Measurements from ENCODE around the gene MRPL10.

MRPL10 gene

DNA sequence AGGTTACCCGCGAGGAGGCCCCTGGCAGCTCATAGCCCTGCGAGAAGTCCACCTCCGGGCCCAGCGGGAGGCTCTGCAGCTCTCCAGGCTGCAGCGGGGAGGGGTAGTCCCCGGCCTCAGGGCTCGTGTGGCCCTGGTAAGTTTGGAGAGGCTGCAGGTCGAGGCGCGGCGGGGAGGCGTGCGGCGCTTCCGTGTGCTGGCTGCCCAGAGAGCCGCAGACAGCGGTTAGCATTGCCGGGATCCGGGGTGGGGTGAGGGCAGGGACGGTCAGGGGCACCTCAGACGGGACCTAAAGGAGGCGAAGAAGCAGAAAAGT is 16.8 kb upstream of the MRPL10 start:
- Mint-ChIP-seq H3K27me3 (peaks cover 87% of the 10 kb centered on the region), H3K9me3 (no peaks in the 10 kb centered on the region), H3K4me1 (ENCODE audit: low read depth) (peaks cover 25% of the 10 kb centered on the region), H3K4me3 (no peak overlapping the region), H3K27ac (no peak overlapping the region), H3K36me3 (ENCODE audit: low read depth) (no peaks in the 10 kb centered on the region)
- no peak for DNase-seq

DNA sequence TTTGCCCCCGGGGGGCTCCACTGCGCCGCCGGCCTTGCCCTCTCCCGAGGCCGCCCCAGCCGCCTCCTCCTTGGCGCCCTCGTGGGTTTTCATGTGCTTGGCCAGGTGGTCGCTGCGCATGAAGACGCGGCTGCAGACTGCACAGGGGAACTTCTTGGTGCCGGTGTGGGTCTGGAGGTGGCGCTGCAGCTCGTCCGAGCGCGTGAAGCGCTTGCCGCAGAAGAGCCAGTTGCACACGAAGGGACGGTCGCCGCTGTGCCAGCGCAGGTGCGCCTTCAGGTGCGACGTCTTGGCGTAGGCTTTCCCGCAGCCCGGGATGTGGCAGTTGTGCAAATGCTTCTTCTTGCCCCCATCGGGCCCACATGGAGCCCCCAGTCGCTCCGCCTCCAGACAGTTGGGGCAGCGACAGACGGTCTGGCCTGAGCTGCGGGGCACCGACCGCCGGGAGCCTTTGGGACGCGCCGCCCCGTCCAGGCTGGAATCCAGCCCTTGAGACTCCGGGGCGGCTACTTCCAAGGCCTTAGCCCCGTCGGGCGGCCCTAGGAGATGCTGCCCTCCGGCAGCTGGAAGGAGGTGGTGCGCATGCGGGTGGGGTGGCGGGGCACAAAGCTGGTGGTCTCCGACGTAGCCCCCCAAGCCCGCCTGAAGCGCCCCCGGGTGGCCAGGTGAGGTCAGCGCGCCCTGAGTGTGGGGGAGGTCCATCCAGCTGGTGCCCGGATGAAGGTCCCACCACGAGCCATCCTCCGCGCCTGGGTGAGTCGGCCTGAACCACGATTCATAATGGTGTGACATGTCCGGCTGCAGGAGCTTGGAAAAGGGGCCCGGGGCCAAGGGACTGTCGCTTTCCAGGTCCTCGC is 16.2 kb upstream of the MRPL10 start:
- H3K27me3 Mint-ChIP-seq = peaks cover 83% of the 10 kb centered on the region
- no peaks in the 10 kb centered on the region for H3K36me3 Mint-ChIP-seq (ENCODE audit: low read depth)
- peaks cover 28% of the 10 kb centered on the region for H3K4me1 Mint-ChIP-seq (ENCODE audit: low read depth)
- no peak overlapping the region for H3K27ac Mint-ChIP-seq
- H3K9me3 Mint-ChIP-seq = no peaks in the 10 kb centered on the region
- peak; percentile 52 for DNase-seq
- H3K4me3 Mint-ChIP-seq = no peak overlapping the region

DNA sequence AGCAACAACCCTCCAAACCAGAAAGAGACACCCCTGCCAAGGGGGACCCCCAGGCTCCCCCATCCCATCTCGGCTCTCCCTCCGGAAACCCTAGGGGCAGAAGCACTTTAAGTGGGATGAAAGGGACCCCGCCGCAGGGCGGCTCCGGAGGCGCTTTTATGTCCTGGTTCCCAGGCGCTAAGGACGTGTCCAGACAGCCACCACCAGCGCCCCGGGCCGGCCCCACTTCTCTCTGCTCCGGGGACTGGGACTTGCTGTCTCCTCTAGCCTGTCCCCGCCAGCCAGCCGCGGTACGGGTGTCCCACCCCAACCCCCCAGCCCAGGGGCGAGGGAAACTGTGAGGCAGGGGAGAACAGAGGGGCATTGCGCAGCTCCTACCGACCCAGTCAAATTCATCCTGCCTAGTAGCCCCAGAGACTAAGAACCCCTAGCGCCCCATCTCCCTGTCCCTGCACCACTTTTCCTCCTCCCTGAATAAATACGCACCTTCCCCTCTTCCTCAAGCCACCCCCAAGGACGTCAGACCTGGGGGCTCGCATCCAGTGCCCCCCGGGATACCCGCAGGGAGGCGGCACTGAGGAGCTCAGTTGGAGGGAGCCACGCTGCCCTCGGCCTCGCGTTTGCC is 15.5 kb upstream of the MRPL10 start:
- no peak for DNase-seq
- no peak overlapping the region for H3K27ac Mint-ChIP-seq
- H3K4me1 Mint-ChIP-seq (ENCODE audit: low read depth) = peaks cover 26% of the 10 kb centered on the region
- no peak overlapping the region for H3K4me3 Mint-ChIP-seq
- no peaks in the 10 kb centered on the region for H3K9me3 Mint-ChIP-seq
- no peaks in the 10 kb centered on the region for H3K36me3 Mint-ChIP-seq (ENCODE audit: low read depth)
- peaks cover 75% of the 10 kb centered on the region for H3K27me3 Mint-ChIP-seq

DNA sequence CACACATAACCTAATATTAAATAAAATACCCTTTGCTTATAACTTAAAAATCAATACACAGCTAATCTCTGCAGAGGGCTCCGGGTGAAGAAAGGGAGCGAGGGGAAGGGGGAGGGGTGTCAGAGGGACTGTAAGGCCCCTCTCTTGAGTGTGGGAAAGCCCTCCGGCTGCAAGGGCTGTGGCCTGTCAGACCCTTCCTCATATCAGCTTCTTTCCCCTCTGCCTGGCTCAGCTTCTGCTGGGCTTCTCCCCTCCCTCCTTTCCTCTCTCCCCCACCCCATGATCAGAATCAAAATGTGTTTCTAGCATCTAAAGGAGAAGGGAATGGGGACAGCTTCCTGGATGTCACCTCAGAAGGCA is 14.4 kb upstream of the MRPL10 start:
- H3K4me1 Mint-ChIP-seq (ENCODE audit: low read depth) = peaks cover 30% of the 10 kb centered on the region
- DNase-seq = no peak
- peaks cover 2% of the 10 kb centered on the region for H3K36me3 Mint-ChIP-seq (ENCODE audit: low read depth)
- peaks cover 70% of the 10 kb centered on the region for H3K27me3 Mint-ChIP-seq
- no peak overlapping the region for H3K4me3 Mint-ChIP-seq
- H3K27ac Mint-ChIP-seq = no peak overlapping the region
- no peaks in the 10 kb centered on the region for H3K9me3 Mint-ChIP-seq

DNA sequence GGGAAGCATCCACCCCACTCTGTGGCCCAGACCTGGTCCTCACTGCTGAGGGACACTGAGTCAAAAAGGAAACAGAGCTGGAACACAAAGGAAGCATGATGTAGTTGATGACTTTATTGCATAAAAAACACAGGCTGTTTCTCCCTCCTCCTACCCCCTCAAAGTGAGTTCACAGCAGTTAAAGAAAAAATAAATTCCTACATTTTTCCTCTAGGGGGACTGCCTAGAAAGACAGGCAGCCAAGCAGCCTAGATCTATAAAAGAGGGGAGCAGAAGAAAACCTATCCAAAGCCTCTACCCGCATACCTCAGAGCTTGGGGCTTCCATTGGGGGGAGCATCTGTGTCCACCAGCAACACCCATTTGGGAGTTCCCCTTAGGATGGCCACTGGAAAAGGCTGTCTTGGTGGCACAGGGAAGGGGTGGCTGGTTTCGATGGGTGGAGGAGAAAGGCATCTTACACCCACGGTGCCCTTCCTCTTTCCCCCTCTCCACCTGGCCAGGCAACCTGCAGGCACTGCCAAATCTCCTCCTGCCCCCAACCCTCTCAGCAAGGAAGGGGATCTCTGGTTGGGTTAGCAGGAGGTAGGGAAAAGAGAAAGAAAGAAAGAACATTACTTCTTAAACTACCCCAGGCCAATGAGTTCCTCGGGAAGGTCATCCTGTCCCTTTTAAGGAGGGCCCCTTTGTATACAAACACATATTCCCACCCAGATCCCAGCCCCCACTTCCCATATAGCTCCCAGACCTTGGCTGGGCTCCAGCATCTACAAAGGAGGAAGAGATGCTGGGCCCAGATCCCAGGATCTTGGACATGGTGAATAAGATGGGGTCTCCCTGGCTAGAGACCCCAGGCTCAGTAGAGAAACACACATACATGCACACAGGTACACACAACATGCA is 13.7 kb upstream of the MRPL10 start:
- Mint-ChIP-seq H3K27ac (no peak overlapping the region), H3K4me1 (ENCODE audit: low read depth) (peaks cover 31% of the 10 kb centered on the region), H3K9me3 (no peaks in the 10 kb centered on the region), H3K4me3 (no peak overlapping the region), H3K27me3 (peaks cover 64% of the 10 kb centered on the region), H3K36me3 (ENCODE audit: low read depth) (peaks cover 4% of the 10 kb centered on the region)
- DNase-seq = no peak

DNA sequence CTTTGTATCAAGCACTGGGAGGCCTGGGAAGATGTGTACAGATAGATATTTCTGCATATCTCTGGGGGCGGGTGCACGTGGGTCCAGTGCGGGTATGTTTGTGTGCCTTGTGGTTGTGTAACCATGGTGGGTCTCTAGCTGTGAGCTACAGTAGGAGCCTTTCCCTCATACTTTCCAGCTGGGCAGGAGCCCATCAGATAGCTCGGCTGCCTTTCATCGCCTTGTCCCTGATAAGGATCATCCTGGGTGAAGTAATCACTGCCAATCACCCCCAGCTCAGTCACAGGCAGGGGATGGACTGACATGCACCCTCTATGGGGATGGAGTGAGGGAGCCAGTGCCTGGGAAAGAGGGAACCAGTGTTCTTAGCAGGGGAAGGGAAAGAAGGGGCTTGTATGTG is 12.9 kb upstream of the MRPL10 start:
- H3K36me3 Mint-ChIP-seq (ENCODE audit: low read depth) = peaks cover 4% of the 10 kb centered on the region
- H3K4me3 Mint-ChIP-seq = no peak overlapping the region
- H3K27me3 Mint-ChIP-seq = peaks cover 56% of the 10 kb centered on the region
- H3K27ac Mint-ChIP-seq = no peak overlapping the region
- peaks cover 34% of the 10 kb centered on the region for H3K4me1 Mint-ChIP-seq (ENCODE audit: low read depth)
- no peaks in the 10 kb centered on the region for H3K9me3 Mint-ChIP-seq
- DNase-seq = no peak

DNA sequence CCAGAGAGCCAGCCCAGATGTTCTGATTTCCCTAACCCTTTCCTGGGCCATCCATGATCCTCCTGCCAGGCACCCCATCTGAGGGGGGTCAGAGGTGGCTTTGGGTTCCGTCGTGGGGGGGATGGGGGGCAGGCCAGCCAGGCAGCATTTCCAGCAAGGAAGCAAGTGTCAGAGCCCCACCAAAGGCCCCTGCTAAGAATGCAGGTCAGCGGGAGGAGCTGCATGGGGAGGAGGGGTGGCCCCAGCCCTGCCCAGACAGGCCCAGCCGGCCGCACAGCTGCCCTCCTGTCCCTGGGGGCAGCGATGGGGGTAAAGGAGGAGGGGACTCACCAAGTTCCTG is 12.0 kb upstream of the MRPL10 start:
- Mint-ChIP-seq H3K36me3 (ENCODE audit: low read depth) (peaks cover 10% of the 10 kb centered on the region), H3K9me3 (no peaks in the 10 kb centered on the region), H3K4me1 (ENCODE audit: low read depth) (peaks cover 37% of the 10 kb centered on the region), H3K27me3 (peaks cover 47% of the 10 kb centered on the region), H3K27ac (no peak overlapping the region), H3K4me3 (no peak overlapping the region)
- DNase-seq = no peak

DNA sequence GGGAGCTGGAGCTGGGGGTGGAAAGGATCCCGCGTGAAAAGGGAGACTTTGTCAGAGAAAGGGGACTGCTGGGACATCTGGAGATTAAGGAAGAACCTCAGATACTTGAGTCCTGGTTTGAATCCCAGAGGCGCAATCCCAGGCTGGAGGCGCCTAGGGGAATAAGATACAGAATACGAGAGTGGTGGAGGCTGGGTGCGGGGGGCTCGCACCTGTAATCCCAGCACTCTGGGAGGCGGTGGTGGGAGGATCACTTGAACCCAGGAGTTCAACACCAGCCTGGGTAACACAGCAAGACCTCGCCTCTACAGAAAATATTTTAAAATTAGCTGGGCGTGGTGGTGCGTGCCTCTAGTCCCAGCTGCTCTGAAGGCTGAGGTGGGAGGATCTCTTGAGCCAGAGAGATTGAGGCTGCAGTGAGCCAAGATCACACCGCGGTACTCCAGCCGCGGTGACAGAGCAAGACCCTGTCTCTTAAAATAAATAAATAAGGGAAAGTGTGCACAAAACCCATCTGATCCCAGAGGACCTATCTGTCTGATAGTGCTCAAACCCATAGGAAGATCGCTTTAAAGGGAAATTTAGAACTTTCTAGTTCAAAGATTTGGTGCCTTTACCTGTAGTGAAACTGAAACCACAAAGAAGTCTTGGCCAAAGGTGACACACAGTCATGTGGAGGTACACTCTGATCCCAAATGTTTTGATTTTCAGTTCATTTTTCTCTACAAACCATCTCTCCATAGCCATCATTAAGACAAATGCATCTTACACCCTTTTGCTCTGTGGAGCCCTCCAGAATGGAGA is 10.3 kb upstream of the MRPL10 start:
- H3K27ac Mint-ChIP-seq = peak overlapping the region; percentile 93
- no peaks in the 10 kb centered on the region for H3K9me3 Mint-ChIP-seq
- H3K36me3 Mint-ChIP-seq (ENCODE audit: low read depth) = peaks cover 25% of the 10 kb centered on the region
- peaks cover 32% of the 10 kb centered on the region for H3K27me3 Mint-ChIP-seq
- no peak for DNase-seq
- H3K4me3 Mint-ChIP-seq = peak overlapping the region; percentile 89
- H3K4me1 Mint-ChIP-seq (ENCODE audit: low read depth) = peaks cover 30% of the 10 kb centered on the region

DNA sequence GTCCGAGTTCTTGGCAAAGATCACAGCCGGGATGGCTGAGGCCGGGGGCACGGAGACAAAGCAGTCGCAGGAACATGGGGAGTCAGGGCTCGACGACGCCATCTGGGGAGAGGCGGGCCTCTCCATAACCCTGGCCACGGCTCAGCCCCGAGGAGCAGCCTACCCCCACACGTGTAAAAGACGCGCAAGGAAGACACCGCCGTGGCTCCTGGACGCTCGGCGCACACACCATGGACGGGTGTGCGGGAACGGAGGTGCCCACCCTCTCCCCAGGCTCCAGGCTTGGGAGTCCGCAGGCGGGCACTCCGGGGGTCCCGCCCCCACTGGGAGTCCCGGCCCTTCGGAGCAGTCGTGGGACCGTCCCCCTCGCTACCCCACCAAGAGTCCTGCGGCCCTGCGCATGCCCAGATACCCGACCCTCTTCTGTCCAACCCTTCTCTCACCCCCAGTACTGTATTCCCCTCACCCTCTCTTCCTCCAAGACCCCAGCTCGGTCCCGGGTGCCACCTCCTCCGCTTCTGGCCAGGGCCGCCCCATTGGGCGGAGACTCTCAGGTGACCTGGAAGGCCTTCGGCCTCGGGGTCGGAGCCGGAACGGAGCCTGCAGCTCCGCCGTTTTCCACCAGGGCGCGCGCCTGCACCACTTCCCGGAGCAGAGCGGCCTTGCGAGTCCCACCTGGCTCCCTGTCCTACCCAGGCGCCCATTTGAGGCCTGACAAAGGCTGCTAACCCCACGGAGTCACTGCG is 9.6 kb upstream of the MRPL10 start, which contains the start of gene SCRN2:
SCRN2 (minus strand) TSS at position 532 of the 746 bp plus-strand sequence; CDS start at position 102, 430 bp downstream.
- H3K27me3 Mint-ChIP-seq = peaks cover 24% of the 10 kb centered on the region
- H3K4me1 Mint-ChIP-seq (ENCODE audit: low read depth) = peaks cover 31% of the 10 kb centered on the region
- peaks cover 26% of the 10 kb centered on the region for H3K36me3 Mint-ChIP-seq (ENCODE audit: low read depth)
- H3K9me3 Mint-ChIP-seq = no peaks in the 10 kb centered on the region
- peak within 1 kb of the TSS; percentile 89 for H3K4me3 Mint-ChIP-seq
- peak; percentile 97 for DNase-seq
- H3K27ac Mint-ChIP-seq = peak within 1 kb of the TSS; percentile 93

DNA sequence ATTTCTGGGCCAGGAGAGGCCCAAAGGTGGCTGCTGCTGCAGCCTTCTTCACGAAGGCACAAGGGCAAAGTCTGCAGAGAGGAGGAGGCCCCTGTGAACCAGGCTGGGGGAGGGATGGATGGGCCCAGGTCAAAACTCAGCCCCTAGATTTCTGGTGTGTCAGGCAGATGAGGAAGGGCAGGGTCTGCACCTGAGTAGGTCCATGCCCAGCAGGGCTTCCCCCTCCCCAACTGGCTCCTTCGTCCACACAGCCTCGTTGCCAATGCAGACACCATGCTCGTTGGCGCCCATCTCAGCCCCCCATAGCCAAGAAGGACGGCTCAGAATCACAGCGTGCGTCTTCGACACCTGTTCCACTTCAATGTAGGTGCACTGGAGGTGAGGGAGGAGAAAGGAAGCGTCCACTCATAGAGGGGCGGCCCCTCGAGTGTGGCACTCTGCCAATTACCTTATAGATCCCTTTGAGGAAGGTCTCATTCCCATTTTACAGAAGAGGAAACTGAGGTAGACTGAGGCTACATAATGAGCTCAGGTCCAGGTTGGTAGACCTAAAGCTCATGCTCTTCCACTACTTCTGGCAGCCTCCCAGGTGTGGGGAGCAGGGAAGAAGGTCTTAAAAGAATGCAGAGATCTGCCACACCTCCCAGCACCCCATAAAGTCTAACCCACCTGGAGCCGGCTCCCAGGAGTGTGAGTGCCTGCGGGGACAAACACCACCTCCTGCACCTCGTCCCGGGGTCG is 8.8 kb upstream of the MRPL10 start:
- Mint-ChIP-seq H3K4me1 (ENCODE audit: low read depth) (peaks cover 38% of the 10 kb centered on the region), H3K27me3 (peaks cover 17% of the 10 kb centered on the region), H3K36me3 (ENCODE audit: low read depth) (peaks cover 31% of the 10 kb centered on the region), H3K9me3 (no peaks in the 10 kb centered on the region), H3K4me3 (peak overlapping the region; percentile 89), H3K27ac (peak overlapping the region; percentile 93)
- no peak for DNase-seq

DNA sequence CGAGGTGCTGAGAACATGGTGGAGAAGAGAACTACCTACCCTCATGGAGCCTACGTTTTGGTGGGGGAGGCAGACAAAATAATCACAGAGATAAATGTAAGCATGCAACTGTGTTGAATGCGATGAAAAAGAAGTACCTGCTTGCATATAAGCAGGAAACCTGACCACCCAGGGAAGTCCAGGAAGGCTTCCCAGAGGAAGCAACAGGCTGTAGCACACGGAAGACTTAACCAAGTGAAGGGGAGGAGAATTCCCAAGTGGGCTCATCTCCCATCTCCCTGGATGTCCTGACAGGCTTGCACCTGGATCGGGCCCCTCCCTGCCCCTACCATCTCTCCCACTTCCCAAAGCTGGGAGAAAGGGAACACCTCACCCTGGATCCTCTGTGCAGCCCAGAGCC is 7.7 kb upstream of the MRPL10 start:
- Mint-ChIP-seq H3K36me3 (ENCODE audit: low read depth) (peaks cover 31% of the 10 kb centered on the region), H3K27ac (no peak overlapping the region), H3K9me3 (no peaks in the 10 kb centered on the region), H3K4me3 (peak overlapping the region; percentile 18), H3K4me1 (ENCODE audit: low read depth) (peaks cover 49% of the 10 kb centered on the region), H3K27me3 (peaks cover 6% of the 10 kb centered on the region)
- no peak for DNase-seq

DNA sequence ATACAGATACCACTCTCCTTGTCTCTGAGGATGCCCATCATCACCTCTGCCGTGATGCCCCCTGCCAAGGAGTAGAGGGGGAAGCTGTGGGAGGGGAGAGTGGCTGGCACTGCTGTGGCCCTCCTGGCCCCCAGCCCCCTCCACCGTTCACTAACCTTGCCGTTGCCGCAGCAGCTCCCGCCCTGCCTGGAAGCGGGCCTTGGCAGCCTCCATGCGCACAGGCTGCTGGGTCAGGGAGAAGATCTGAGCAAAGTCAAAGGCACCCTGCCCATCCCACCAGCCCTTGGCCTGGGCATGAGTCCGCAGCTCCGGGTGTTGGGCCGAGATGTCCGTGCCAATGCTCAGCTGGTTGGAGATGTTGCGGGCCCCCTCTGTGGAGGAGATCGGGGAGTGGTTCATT is 7.3 kb upstream of the MRPL10 start:
- peaks cover 53% of the 10 kb centered on the region for H3K4me1 Mint-ChIP-seq (ENCODE audit: low read depth)

DNA sequence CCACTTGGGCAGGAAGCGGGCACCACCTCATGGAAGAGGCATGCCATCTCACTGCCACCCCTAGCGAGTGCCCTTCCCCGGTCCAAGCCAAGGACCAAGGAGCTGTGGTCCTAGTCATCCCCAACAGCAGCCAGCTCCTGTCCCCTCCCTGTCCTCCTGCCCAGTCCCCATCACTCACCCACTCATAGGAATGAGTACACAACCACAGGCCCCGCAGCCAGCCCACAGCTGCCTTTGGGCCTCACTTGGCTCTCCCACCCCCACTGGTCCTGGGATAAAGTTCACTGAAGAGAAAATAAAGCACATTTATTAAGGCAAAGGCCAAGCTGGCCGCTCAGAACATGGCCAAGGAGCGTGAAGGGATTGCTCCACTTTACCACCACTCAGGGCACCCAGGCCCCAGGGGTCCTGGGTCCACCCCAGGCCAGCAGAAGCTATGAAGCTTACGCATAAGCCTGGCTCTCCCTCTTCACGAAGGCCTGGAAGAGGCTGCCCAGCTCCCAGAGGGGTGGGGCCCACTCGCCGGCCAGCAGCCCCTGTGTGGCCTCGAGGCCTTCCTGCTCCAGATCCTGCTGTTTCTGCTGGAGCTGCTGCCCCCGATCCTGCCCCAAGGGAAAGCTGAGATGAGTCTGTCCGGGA is 6.2 kb upstream of the MRPL10 start:
- H3K27me3 Mint-ChIP-seq = no peaks in the 10 kb centered on the region
- H3K36me3 Mint-ChIP-seq (ENCODE audit: low read depth) = peaks cover 31% of the 10 kb centered on the region
- no peak for DNase-seq
- no peak overlapping the region for H3K4me3 Mint-ChIP-seq
- no peak overlapping the region for H3K27ac Mint-ChIP-seq
- H3K4me1 Mint-ChIP-seq (ENCODE audit: low read depth) = peaks cover 49% of the 10 kb centered on the region
- H3K9me3 Mint-ChIP-seq = no peaks in the 10 kb centered on the region

More for the DNA sequence above, 7.3 kb upstream of the MRPL10 start:
- peak overlapping the region; percentile 18 for H3K4me3 Mint-ChIP-seq
- peaks cover 2% of the 10 kb centered on the region for H3K27me3 Mint-ChIP-seq
- peaks cover 31% of the 10 kb centered on the region for H3K36me3 Mint-ChIP-seq (ENCODE audit: low read depth)
- DNase-seq = no peak
- no peak overlapping the region for H3K27ac Mint-ChIP-seq
- no peaks in the 10 kb centered on the region for H3K9me3 Mint-ChIP-seq

All from activated T-cell treated with anti-CD3 and anti-CD28 coated beads, Interleukin-2, amount 50 U/mL, for 24 hours (primary cell).